Activated CD4-positive, CD25-positive, alpha-beta regulatory T cell (primary cell): ENCODE results near the gene C2orf69.
"Not testable (repeated sequence)": the region's sequence is repeated elsewhere in the genome, so short reads cannot be mapped to it uniquely, and the experiment has no call there.

Source experiments
- DNase-seq, 4 experiments: peaks; one replicate each; lab custom pipeline; 2025; lab: John Stamatoyannopoulos, UW

Gene C2orf69

GRCh38 chr2:199911052-199911876 lies at the start of gene C2orf69:
Gene C2orf69, plus strand, starts transcription at chr2:199911293. Its CDS starts 146 bp downstream, at chr2:199911439.
- peak; percentile 60 to 74 (median 72) for DNase-seq

GRCh38 chr2:199862788-199863187 lies 48.3 kb upstream of the C2orf69 start:
- no peak for DNase-seq

GRCh38 chr2:199865905-199866304 lies 45.2 kb upstream of the C2orf69 start:
- DNase-seq = no peak

GRCh38 chr2:199868431-199869226 lies 42.5 kb upstream of the C2orf69 start:
- DNase-seq = no peak

GRCh38 chr2:199869227-199869541 lies 41.9 kb upstream of the C2orf69 start:
- no peak for DNase-seq

- no peak for DNase-seq
Measured at GRCh38 chr2:199869653-199870052, 41.4 kb upstream of the C2orf69 start.

- DNase-seq = no peak
Measured at GRCh38 chr2:199870581-199870980, 40.5 kb upstream of the C2orf69 start.

GRCh38 chr2:199874209-199874608 lies 36.9 kb upstream of the C2orf69 start:
- DNase-seq = no peak

- DNase-seq = no peak
Measured at GRCh38 chr2:199875400-199875799, 35.7 kb upstream of the C2orf69 start.

- DNase-seq = no peak
Measured at GRCh38 chr2:199882667-199883066, 28.4 kb upstream of the C2orf69 start.

- no peak for DNase-seq
Measured at GRCh38 chr2:199883474-199884212, 27.4 kb upstream of the C2orf69 start.

- DNase-seq = no peak
Measured at GRCh38 chr2:199895406-199895805, 15.7 kb upstream of the C2orf69 start.

- no peak for DNase-seq
Measured at GRCh38 chr2:199896617-199897016, 14.5 kb upstream of the C2orf69 start.

- DNase-seq = no peak
Measured at GRCh38 chr2:199901942-199902341, 9.2 kb upstream of the C2orf69 start.

- DNase-seq = no peak
Measured at GRCh38 chr2:199902486-199903110, 8.5 kb upstream of the C2orf69 start.

- DNase-seq = no peak
Measured at GRCh38 chr2:199903111-199903510, 8.0 kb upstream of the C2orf69 start.

GRCh38 chr2:199907008-199907714 lies 3.9 kb upstream of the C2orf69 start:
- DNase-seq = no peak

GRCh38 chr2:199910338-199911051 lies 598 bp upstream of the C2orf69 start:
- DNase-seq = no peak

GRCh38 chr2:199911877-199912161 lies 726 bp downstream of the C2orf69 start:
- no peak for DNase-seq

GRCh38 chr2:199912553-199913114 lies 1.5 kb downstream of the C2orf69 start:
- not testable (repeated sequence) for DNase-seq
